ENCODE results near the gene ZDHHC18.

ZDHHC18 gene, protein sequence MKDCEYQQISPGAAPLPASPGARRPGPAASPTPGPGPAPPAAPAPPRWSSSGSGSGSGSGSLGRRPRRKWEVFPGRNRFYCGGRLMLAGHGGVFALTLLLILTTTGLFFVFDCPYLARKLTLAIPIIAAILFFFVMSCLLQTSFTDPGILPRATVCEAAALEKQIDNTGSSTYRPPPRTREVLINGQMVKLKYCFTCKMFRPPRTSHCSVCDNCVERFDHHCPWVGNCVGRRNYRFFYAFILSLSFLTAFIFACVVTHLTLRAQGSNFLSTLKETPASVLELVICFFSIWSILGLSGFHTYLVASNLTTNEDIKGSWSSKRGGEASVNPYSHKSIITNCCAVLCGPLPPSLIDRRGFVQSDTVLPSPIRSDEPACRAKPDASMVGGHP

DNA sequence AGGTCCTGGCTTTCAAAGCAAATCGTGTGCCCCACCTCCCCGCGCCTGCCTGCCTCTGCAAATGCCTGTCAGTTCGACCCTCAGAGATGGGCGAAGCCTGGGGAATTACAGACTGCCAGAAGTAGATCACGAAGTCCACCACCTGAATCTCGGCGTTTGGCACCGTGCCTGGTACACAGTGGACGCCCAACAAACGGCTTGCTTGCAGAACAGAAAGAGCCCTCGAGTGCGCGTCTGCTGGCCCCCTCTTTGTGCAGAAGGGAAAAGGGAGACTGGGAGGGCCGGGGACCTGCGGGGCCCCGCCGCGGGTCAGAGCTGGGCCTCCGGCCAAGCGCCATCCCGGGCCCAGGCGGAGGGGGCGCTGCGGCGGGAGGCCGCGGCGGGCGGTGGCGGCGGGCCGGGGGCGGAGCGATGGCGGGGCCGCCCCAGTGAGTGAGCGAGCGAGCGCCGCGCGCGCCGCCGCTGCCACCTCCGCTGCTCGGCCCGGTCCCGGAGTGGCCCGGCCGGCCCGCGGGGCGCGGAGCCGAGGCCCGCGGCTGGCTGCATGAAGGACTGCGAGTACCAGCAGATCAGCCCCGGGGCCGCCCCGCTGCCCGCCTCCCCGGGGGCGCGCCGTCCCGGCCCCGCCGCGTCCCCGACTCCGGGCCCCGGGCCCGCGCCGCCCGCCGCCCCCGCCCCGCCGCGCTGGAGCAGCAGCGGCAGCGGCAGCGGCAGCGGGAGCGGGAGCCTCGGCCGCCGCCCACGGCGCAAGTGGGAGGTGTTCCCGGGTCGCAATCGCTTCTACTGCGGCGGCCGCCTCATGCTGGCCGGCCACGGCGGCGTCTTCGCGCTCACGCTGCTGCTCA lies at the start of gene ZDHHC18:
ZDHHC18 (plus strand) TSS at position 428 of the 845 bp plus-strand sequence; CDS start at position 545, 117 bp downstream.
- peak; percentile 32 for DNase-seq

DNA sequence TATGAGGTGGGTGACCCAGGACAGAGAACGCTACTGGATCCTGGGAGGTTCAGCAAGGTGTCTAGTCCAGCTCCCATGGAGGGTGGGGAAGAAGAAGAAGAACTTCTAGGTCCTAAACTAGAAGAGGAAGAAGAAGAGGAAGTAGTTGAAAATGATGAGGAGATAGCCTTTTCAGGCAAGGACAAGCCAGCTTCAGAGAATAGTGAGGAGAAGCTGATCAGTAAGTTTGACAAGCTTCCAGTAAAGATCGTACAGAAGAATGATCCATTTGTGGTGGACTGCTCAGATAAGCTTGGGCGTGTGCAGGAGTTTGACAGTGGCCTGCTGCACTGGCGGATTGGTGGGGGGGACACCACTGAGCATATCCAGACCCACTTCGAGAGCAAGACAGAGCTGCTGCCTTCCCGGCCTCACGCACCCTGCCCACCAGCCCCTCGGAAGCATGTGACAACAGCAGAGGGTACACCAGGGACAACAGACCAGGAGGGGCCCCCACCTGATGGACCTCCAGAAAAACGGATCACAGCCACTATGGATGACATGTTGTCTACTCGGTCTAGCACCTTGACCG lies 47.3 kb upstream of the ZDHHC18 start:
- DNase-seq, result no peak

DNA sequence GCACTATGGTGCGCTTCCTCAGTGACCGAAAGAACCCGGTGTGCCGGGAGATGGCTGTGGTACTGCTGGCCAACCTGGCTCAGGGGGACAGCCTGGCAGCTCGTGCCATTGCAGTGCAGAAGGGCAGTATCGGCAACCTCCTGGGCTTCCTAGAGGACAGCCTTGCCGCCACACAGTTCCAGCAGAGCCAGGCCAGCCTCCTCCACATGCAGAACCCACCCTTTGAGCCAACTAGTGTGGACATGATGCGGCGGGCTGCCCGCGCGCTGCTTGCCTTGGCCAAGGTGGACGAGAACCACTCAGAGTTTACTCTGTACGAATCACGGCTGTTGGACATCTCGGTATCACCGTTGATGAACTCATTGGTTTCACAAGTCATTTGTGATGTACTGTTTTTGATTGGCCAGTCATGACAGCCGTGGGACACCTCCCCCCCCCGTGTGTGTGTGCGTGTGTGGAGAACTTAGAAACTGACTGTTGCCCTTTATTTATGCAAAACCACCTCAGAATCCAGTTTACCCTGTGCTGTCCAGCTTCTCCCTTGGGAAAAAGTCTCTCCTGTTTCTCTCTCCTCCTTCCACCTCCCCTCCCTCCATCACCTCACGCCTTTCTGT lies 46.0 kb upstream of the ZDHHC18 start:
- no peak for DNase-seq

DNA sequence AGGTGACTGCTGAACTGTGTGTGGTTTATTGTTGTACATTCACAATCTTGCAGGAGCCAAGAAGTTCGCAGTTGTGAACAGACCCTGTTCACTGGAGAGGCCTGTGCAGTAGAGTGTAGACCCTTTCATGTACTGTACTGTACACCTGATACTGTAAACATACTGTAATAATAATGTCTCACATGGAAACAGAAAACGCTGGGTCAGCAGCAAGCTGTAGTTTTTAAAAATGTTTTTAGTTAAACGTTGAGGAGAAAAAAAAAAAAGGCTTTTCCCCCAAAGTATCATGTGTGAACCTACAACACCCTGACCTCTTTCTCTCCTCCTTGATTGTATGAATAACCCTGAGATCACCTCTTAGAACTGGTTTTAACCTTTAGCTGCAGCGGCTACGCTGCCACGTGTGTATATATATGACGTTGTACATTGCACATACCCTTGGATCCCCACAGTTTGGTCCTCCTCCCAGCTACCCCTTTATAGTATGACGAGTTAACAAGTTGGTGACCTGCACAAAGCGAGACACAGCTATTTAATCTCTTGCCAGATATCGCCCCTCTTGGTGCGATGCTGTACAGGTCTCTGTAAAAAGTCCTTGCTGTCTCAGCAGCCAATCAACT lies 45.2 kb upstream of the ZDHHC18 start:
- DNase-seq, result no peak

DNA sequence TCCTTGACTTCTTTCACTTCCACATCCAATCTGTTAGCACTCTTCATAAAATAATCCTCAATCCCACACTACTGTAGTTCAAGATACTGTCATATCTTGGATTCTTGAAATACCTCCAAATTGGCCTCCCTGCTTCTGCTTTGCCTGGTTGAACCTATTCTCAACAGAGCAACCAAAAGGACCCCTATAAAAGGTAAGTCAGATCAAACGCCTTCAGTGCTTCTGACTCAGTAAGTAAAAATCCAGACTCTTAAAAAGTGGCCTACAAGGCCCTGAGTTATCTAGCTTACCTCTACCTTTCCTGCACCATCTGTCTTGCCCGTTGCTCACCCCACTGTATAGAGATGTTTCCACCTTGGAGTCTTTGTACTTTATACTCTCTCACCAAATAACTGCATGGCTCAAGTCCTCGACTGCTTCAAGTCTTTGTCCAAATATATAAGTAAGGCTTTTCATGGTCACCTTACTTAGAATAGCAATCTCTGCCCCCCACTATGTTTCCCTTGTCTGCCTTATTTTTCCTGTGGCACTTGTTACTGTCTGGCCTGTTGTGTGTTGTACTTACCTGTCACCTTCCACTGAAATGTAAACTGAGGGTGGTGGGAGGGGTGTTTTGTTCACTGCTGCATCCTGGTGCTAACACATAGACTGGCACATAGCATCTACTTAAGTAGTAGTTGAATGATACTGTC lies 43.8 kb upstream of the ZDHHC18 start:
- no peak for DNase-seq

DNA sequence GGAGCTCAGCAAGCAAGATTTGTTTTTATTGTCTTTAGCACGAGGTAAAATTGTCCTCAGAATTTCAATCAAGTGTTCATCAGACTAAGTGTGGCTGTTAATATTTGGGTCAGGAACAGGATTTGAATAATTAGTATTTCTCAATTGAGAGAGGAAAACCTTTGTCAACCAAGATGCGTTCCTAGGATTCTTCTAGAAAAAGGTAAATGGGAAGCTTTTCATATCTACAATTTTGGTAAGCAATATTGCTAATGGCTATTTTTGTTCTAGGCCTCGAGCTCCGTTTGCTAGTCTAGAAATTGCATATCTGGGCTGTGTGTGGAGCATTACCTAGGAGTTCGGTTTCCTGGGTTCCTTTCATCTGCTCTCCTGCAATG lies 42.9 kb upstream of the ZDHHC18 start:
- no peak for DNase-seq

DNA sequence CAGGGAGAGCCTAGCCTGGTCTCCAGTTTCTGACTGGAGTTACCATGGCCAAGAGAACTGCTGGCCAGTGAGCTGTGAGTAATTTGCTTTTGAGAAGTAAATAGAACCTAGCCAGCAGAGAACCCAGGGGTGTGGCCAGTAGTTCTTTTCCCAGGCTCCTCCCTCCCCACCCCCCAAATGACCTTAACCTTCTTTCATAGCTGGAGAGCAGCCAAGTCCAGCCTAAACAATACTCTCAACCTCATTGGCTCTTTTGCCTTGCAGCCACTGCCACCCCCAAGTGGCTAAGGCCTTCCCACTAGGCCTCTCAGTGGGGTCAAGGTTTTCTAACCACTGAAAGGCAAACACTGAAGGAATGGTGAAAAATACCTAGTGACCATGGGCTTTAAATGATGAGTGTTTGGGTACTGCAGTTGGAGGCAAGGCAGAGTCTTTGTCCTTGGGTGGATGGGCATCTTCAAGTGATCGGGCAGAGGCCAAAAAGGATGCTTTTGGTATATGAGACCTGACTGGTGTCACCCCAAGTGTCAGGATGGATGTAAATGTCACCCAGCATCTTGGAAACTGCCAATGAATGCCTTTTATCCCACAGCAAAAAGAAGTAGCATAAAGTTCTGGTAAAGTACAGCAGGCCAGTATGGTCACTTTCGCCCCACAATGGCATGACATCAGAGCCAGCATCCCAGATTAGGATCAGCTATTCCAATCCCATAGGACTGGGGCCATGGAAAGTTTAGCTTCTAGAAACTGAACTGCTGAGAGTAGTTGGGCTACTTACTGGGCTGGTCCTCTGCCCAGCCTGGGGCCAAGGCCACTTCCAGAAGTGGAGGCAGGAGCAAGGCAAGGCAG lies 42.2 kb upstream of the ZDHHC18 start:
- no peak for DNase-seq

DNA sequence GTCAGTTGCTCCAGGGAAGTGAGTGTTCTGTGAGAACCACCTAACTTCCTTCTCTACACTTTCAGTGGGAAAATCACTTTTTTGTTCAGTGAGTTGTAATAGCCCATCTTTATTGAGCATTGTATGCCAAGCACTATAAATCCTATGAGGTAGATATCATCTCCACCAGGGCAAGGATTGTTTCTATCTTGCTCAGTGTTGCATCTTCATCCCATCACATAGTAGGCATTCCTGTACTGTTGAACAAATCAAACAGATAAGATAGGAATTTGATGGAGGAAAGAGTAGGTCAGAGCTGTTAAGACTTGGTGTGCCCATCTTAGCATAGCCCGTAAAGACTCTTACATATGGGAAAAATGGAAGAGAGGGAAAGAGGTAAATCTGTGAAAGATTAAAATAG lies 41.6 kb upstream of the ZDHHC18 start:
- no peak for DNase-seq

DNA sequence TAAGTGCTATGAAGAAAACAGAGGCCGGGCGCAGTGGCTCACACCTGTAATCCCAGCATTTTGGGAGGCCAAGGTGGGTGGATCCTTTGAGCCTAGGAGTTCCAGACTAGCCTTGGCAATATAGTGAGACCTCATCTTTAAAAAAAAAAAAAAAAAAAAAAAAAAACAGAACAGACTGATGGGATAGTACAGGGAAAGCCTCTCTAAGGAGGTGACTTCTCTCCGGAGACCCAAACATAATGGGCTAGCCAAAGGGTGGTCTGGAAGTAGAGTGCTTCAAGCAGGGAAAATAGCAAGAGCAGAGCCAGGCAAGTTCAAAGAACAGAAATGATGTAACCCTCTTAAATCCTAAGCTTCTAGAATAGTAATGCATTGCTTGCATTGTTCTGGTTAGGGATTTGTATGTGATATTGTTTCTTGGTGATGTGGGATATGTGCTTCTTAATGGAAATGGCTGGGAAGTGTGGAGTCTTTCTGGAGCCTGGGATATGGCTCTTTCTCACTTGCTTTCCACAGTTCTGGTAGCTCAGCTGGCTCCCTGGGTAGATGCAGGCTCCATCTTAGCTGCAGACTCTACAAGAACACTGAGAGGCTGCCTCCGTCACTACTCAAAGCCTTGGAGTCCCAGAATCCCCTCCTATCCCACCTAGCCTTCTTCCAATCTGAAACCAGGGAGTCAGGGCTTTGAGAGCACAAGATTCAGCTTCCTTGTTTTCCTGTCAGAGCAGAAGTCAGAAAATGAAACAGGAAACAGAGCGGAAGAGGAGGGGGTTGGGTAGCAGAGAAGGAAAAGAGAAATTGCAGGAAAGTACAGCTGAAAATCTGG lies 40.7 kb upstream of the ZDHHC18 start:
- DNase-seq, result no peak

DNA sequence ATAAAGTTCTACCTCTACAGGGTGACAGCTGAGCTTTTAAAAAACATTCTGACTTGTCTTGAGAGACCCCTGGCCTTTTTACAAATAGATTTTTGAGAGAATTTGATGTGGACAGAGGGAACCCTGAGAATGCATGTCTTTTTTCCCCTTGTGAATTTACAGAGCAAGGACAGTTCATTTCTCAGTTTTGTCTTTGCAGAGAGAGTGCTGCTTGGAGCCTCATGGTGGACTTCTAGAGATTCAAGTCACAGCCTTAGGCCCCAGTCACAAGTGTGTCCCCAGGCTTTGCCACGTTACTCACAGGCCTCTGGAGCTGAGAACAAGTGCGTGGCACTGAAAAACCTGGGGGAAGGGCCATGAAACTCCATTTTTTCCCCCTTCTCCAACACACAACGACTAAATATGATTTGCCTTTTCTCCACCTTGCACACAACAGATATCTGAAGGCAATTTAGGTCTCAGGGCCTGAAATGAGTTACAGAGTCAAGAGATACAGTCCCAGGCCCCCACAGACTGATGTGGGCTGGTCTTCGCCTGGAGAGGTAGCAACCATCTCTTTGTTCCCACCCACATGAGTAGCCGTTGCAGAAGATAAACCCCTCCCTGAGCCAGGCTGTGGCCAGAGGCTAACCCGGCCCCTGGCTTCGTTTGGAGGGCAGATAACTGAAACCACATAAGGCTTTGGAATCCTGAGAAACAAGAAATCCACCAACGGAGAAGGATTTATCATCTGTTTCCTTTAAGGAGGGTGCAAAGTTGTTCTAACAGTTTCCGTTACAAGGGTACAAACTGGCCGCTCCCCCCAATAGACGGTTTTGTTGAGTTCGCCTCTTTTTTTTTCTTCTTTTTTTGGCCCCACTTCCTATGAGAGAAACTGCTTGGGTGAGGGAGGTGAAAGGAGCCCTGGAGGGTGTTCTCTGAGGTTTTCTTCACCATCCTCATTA lies 39.8 kb upstream of the ZDHHC18 start:
- no peak for DNase-seq

DNA sequence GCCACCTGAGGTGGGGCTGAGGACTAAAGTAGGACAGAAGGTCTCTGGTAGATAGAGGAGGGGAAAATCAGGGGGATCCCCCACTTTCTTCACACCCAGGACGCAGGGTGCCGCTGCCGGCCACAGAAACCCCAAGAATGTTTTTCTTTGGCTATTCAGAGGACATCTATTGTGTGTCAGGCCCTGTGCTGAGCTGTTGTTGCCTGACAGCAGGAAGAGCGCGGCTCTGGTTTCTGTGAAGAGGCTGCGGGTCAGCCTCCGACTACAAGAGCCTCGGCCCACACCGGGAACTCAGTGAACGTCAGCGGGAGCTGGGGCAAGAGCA lies 39.1 kb upstream of the ZDHHC18 start:
- DNase-seq, result no peak

DNA sequence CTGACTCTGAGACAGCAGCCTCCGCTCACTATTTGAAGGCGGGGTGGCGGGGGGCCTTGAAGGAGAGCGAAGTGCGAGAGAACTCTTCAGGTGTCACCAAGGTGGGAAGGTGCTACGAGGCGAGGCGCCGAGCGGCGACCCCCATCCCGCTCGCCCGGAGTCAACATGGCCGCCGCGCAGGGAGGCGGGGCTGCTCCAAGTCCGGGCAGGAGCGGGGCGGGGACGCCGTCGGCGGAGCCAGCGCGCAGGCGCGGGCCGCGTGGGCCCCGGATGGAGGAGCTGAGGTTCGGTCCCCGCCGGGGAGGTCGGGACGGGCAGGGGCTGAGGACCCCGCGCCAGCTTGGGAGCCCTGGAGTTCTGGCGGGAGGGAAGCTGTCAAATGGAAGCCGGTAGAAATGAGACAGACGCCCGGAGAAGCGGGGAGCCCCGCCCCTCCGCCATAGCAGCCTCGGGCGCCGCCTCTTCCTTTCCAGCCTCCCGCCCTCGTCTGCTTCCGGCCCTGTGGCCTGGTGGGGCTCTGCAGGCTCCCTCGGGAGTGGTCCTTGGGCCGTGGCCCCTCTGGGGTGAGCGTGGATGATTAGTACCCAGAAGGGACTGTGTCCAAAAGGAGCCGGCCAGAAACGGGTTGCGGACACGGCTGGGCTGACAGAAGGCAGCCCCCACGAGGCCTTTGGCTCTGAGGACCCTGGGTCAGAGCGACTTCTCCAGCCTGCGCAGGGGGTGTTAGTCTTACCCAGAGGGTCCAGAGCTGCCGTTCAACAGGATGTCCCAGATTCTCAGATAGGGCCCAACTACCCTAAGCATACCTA lies 38.6 kb upstream of the ZDHHC18 start, which contains the start of gene PIGV:
PIGV (plus strand) TSS at position 245 of the 809 bp plus-strand sequence. CDS start 2,866 bp downstream, outside the sequence.
- peak; percentile 63 for DNase-seq

DNA sequence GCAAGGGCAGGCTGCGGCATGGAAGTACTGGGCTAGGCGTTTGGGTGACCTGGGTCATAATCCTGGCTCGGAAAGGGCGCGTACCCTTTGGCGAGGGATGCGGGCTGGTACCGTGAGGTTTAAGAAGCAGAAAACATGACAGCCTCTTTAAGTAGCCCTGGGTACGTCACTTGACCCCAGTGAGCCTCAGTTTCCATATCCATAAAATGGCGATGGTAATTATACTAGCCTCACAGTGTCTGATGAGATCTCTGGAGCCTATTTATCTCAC lies 38.0 kb upstream of the ZDHHC18 start:
- no peak for DNase-seq

DNA sequence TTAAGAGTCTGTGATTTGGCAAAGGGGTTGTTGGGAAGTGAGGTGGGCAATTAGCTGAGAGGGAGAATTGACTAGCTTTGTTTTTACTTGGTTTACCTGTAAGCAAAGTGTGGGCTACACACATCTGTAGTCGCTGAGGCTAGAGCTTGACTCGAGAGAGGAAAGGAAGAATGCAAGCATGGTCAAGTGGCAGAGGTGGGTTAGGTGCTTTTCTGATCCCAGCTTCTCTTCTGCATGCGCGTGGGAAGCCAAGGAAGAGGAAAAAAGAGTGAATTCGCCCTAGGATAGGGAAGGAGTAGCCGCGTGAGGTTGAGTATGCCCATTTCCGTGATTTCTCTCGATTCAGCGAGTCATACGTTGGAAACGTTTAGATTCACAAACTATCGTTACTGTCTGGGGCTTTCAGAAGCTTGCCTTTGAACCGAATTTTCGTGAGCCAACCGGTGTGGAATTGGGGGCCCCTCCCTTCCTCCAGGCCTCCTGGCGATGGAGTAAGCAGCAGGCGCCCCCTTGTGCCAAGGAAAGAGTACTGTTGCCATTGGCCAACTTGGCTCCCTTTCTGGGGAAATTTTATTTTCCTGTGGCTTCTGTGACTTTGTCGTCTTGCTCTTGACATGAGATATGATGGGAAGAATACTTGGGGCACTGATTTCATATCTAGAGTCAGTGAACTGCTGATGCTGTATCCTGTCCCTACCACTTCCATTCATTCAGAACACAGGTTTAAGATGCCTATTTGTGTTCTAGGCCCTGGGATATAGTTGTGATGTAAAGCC lies 37.5 kb upstream of the ZDHHC18 start:
- DNase-seq, result peak; percentile 73

DNA sequence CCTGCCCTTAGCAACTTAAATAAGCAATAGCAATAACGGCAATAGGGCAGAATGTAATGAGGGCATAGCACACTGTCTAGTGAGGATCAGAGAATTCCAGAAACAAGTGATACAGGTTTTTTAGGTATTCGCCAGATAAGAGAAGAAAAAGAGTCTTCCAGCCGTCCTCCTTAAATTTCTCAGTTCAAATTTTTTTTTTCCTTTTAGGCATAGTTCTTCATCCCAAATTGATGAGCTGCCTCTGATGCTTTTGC lies 36.9 kb upstream of the ZDHHC18 start:
- DNase-seq, result no peak

DNA sequence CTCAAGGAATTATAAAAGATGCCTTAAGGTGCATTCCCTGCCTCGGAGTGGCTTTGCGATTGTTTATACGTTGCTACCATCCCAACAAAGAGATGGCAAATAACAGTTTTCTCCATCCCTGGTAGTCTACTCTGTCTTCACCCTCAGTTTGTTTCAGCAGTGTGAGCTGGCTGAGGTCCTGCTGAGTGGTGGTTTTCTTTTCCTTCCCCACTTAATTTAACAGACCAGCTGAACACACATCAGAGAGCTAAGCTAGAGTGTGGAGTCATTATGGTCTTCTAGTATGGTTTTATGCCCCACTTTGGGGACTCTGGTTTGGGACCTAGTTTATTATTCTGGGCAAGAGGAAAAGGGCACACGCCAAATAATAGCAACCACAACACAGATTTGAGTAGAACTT lies 36.6 kb upstream of the ZDHHC18 start:
- no peak for DNase-seq

DNA sequence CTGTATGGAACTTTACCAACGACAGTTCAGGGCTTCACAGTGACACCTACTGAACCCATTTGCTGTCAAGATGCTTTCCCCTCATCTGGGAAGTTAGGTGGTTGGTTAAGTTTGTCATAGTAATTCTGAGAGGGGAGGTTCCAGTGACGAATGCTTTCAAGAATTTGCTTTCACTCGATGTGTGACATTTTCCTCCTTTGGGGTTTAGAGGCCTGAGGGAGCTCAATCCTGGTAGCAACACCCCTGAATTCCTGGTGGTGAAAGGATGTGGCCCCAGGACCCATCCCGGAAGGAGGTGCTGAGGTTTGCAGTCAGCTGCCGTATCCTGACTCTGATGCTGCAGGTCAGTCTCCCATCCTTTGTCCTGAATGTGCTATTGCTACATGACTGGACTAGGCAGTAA lies 35.9 kb upstream of the ZDHHC18 start:
- DNase-seq, result no peak

DNA sequence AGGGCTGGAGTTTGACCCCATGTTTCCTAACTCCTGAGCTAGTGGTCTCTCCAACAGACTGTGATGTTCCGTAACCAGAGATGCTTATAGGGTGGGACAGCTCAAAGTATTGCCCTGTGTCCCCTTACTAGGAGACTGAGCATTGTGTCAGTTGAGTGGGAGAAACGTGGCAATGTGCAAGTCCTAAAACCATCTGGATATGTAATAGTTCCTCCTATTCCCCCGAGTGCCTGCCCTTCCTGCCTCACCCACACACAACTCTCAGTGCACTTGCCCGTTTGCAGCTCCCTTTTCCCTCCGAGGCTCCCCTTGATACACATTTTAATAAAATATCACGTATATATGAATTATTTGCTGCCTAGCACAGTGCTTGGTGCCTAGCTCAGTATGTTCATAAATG lies 35.3 kb upstream of the ZDHHC18 start:
- no peak for DNase-seq
